A549 (cell line): ENCODE data around the gene KREMEN1. TPM values are rescaled to one million over a fixed set of nuclear protein-coding genes. Genes with fewer than 3 reads are reported as not detected.

Source experiments
- ATAC-seq, 2 experiments: fragments of 200-7000 bp in 1 of 2; fragments of >200 bp in 1 of 2; cut with Nextera tagmentation in 1 of 2; cut with Tn5 transposase in 1 of 2; 3 replicates each; pipeline versions ENCODE4 v1.8.0 to v1.9.1; 2018 to 2020; ENCODE audit warnings: mild to moderate bottlenecking in 1 of 2, moderate library complexity in 1 of 2
- CTCF ChIA-PET: fragments of 300-600 bp; sonication (Branson Sonifier 250); formaldehyde crosslinking; extraction: SDS; loops from one replicate; lab custom pipeline; 2021; ENCODE audit warnings: antibody characterized with exemption, inconsistent platforms; lab: Yijun Ruan, JAX
- POLR2A ChIA-PET: fragments of 350-600 bp; formaldehyde crosslinking; extraction: SDS; loops from one replicate; lab custom pipeline; 2021; ENCODE audit warnings: antibody characterized with exemption, inconsistent platforms; lab: Yijun Ruan, JAX
- DNase-seq, 2 experiments: peaks; one replicate each; pipeline versions ENCODE4 v3.0.0 to v3.0.0-alpha.2; 2011 to 2016; ENCODE audit warnings: low read depth in 1 of 2, low spot score in 1 of 2
- FAIRE-seq: peaks from 2 replicates; lab custom pipeline; 2011; peaks lifted over from hg19 to GRCh38; lab: Jason Lieb, UNC
- H3K27ac ChIP-seq, 2 experiments: fragments of >200 bp; sonication (Bioruptor Twin); formaldehyde crosslinking; 3 replicates each; pipeline ENCODE4 v1.5.1; 2016 to 2017
- H3K4me1 ChIP-seq: fragments of >200 bp; sonication (Bioruptor Twin); formaldehyde crosslinking; 3 replicates; pipeline ENCODE4 v1.6.1; 2016
- H3K4me2 ChIP-seq: fragments of >200 bp; sonication (Bioruptor Twin); formaldehyde crosslinking; 3 replicates; pipeline ENCODE4 v1.6.1; 2016
- H3K4me3 ChIP-seq: fragments of >200 bp; sonication (Bioruptor Twin); formaldehyde crosslinking; 3 replicates; pipeline ENCODE4 v1.5.1; 2016
- H3K9me3 ChIP-seq: fragments of >200 bp; sonication (Bioruptor Twin); formaldehyde crosslinking; 3 replicates; pipeline ENCODE4 v1.6.1; 2016
- BCL3 ChIP-seq: fragments of >200 bp; sonication (Bioruptor Twin); formaldehyde crosslinking; IDR thresholded peaks from 3 replicates; pipeline ENCODE4 v1.6.1; 2016
- BHLHE40 ChIP-seq: IDR thresholded peaks from 2 replicates; pipeline ENCODE4 v1.6.1; 2012; ENCODE audit warnings: low read depth, low read length, inconsistent platforms
- E2F6 ChIP-seq: IDR thresholded peaks from 2 replicates; pipeline ENCODE4 v1.6.1; 2012; ENCODE audit warnings: low read depth, borderline replicate concordance
- EHF ChIP-seq: fragments of 250-450 bp; sonication (Bioruptor Pico); IDR thresholded peaks from 2 replicates; pipeline ENCODE4 v1.5.0; 2020; ENCODE audit warnings: mild to moderate bottlenecking
- EP300 ChIP-seq, 2 experiments: fragments of >200 bp; sonication (Bioruptor Twin); formaldehyde crosslinking; IDR thresholded peaks; 2 replicates in 1 of 2; 3 replicates in 1 of 2; pipeline ENCODE4 v1.6.1; 2016 to 2017
- FOSB ChIP-seq: fragments of 250-450 bp; sonication (Bioruptor Pico); IDR thresholded peaks from 2 replicates; pipeline ENCODE4 v1.5.0; 2020; ENCODE audit warnings: mild to moderate bottlenecking, moderate library complexity
- FOXS1 ChIP-seq: fragments of 250-450 bp; sonication (Bioruptor Pico); IDR thresholded peaks from 2 replicates; pipeline ENCODE4 v1.5.0; 2020; ENCODE audit warnings: mild to moderate bottlenecking, moderate library complexity
- GATA3 ChIP-seq: IDR thresholded peaks from 2 replicates; pipeline ENCODE4 v1.6.1; 2012; ENCODE audit warnings: borderline replicate concordance
- HDAC2 ChIP-seq: fragments of 200-600 bp; sonication (generic); IDR thresholded peaks from 2 replicates; pipeline ENCODE4 v1.6.1; 2016
- HEYL ChIP-seq: fragments of 250-450 bp; sonication (Bioruptor Pico); IDR thresholded peaks from 2 replicates; pipeline ENCODE4 v1.8.0; 2021; ENCODE audit warnings: mild to moderate bottlenecking, moderate library complexity
- HMGXB4 ChIP-seq: fragments of 250-450 bp; sonication (Bioruptor Pico); IDR thresholded peaks from 2 replicates; pipeline ENCODE4 v1.5.0; 2021; ENCODE audit warnings: mild to moderate bottlenecking, moderate library complexity, borderline replicate concordance
- HOXA7 ChIP-seq: fragments of 250-450 bp; sonication (Bioruptor Pico); IDR thresholded peaks from 2 replicates; pipeline ENCODE4 v1.5.0; 2020; ENCODE audit warnings: mild to moderate bottlenecking, moderate library complexity
- HOXB13 ChIP-seq: fragments of 250-450 bp; sonication (Bioruptor Pico); IDR thresholded peaks from 2 replicates; pipeline ENCODE4 v1.5.0; 2020; ENCODE audit warnings: low read depth, mild to moderate bottlenecking, moderate library complexity
- HOXB5 ChIP-seq: fragments of 250-450 bp; sonication (Bioruptor Pico); IDR thresholded peaks from 2 replicates; pipeline ENCODE4 v1.5.0; 2020; ENCODE audit warnings: mild to moderate bottlenecking, moderate library complexity
- JUN ChIP-seq, 2 experiments: fragments of >200 bp; sonication (Bioruptor Twin); formaldehyde crosslinking; IDR thresholded peaks; 2 replicates in 1 of 2; 3 replicates in 1 of 2; pipeline ENCODE4 v1.6.1; 2016 to 2017
- JUNB ChIP-seq: fragments of >200 bp; sonication (Bioruptor Twin); formaldehyde crosslinking; IDR thresholded peaks from 2 replicates; pipeline ENCODE4 v1.6.1; 2016
- KDM1A ChIP-seq: fragments of 200-600 bp; sonication (generic); IDR thresholded peaks from 2 replicates; pipeline ENCODE4 v1.6.1; 2016; ENCODE audit warnings: low read depth, mild to moderate bottlenecking
- MAFK ChIP-seq: fragments of 450-650 bp; IDR thresholded peaks from 2 replicates; pipeline ENCODE4 v1.6.1; 2014; ENCODE audit not compliant: partially characterized antibody
- MAZ ChIP-seq: fragments of 150-350 bp; IDR thresholded peaks from 2 replicates; pipeline ENCODE4 v1.6.1; 2014; ENCODE audit warnings: antibody characterized with exemption, low read depth, low read length, borderline replicate concordance
- MYC ChIP-seq: IDR thresholded peaks from 2 replicates; pipeline ENCODE4 v1.6.1; 2012; ENCODE audit warnings: mild to moderate bottlenecking, inconsistent platforms, low read length, improper control_type of control experiment, borderline replicate concordance
- NFE2L2 ChIP-seq: fragments of 150-350 bp; conservative IDR thresholded peaks from 2 replicates; pipeline ENCODE4 v1.6.1; 2014; ENCODE audit warnings: low read length
- PHF8 ChIP-seq: fragments of 200-600 bp; sonication (generic); IDR thresholded peaks from 2 replicates; pipeline ENCODE4 v1.6.1; 2016; ENCODE audit warnings: low read depth, mild to moderate bottlenecking, antibody characterized with exemption, moderate library complexity, borderline replicate concordance
- POLR2A ChIP-seq: IDR thresholded peaks from 2 replicates; pipeline ENCODE4 v1.6.1; 2012; ENCODE audit warnings: mild to moderate bottlenecking, low read length
- POLR2AphosphoS2 ChIP-seq: conservative IDR thresholded peaks from 2 replicates; pipeline ENCODE4 v1.6.1; 2012; ENCODE audit warnings: low read length, improper control_type of control experiment, inconsistent platforms
- RAD21 ChIP-seq, 2 experiments: fragments of >200 bp in 1 of 2; sonication (Bioruptor Twin) in 1 of 2; formaldehyde crosslinking in 1 of 2; IDR thresholded peaks in 1 of 2; conservative IDR thresholded peaks in 1 of 2; 2 replicates in 1 of 2; 3 replicates in 1 of 2; pipeline ENCODE4 v1.6.1; 2012 to 2018; ENCODE audit warnings: inconsistent platforms in 1 of 2
- RARB ChIP-seq: fragments of 250-450 bp; sonication (Bioruptor Pico); IDR thresholded peaks from 2 replicates; pipeline ENCODE4 v1.8.0; 2021; ENCODE audit warnings: mild to moderate bottlenecking, moderate library complexity
- RFX5 ChIP-seq: fragments of 450-650 bp; IDR thresholded peaks from 2 replicates; pipeline ENCODE4 v1.7.1; 2014; ENCODE audit warnings: antibody characterized with exemption, mild to moderate bottlenecking, moderate library complexity
- TFCP2L1 ChIP-seq: fragments of 250-450 bp; sonication (Bioruptor Pico); IDR thresholded peaks from 2 replicates; pipeline ENCODE4 v1.5.0; 2021; ENCODE audit warnings: mild to moderate bottlenecking
- USF2 ChIP-seq: fragments of 450-650 bp; IDR thresholded peaks from 2 replicates; pipeline ENCODE4 v1.6.1; 2014; ENCODE audit warnings: antibody characterized with exemption
- ZC3H11A ChIP-seq: fragments of 450-650 bp; IDR thresholded peaks from 2 replicates; pipeline ENCODE4 v1.6.1; 2014; ENCODE audit warnings: antibody characterized with exemption, mild to moderate bottlenecking
- ZFP36 ChIP-seq: fragments of 450-650 bp; IDR thresholded peaks from 2 replicates; pipeline ENCODE4 v1.6.1; 2014; ENCODE audit warnings: borderline replicate concordance; ENCODE audit not compliant: partially characterized antibody
- WGBS: methylation state at CpG from one replicate; pipeline ENCODE4 v1.1.6; 2017; ENCODE audit errors: missing lambda C conversion rate; 5-methylcytosine and 5-hydroxymethylcytosine counted together
- polyA plus RNA-seq, 4 experiments: library from polyadenylated mRNA; depleted of rRNA in 3 of 4; stranded (reverse); fragments of >200 nt; fragmentation: RNase III in 1 of 4; extraction: RNeasy Plus Mini Kit Qiagen cat#74134 plus additional on column Dnase treatment in 1 of 4; gene quantifications; 2 replicates in 3 of 4; 3 replicates in 1 of 4; pipeline ENCODE4 v1.2.3, GENCODE V29; 2011 to 2017
- TF ChIP-seq, protein P1 (sequence below): IDR thresholded peaks from 2 replicates; pipeline ENCODE4 v1.6.1; 2012
- TF ChIP-seq, protein P2 (sequence below): IDR thresholded peaks from 2 replicates; pipeline ENCODE4 v1.6.1; 2012

Gene KREMEN1
- polyA plus RNA-seq, 2 of the 4 experiments (the other 2 are of a cell fraction), result 1.7 to 2.5 TPM

DNA sequence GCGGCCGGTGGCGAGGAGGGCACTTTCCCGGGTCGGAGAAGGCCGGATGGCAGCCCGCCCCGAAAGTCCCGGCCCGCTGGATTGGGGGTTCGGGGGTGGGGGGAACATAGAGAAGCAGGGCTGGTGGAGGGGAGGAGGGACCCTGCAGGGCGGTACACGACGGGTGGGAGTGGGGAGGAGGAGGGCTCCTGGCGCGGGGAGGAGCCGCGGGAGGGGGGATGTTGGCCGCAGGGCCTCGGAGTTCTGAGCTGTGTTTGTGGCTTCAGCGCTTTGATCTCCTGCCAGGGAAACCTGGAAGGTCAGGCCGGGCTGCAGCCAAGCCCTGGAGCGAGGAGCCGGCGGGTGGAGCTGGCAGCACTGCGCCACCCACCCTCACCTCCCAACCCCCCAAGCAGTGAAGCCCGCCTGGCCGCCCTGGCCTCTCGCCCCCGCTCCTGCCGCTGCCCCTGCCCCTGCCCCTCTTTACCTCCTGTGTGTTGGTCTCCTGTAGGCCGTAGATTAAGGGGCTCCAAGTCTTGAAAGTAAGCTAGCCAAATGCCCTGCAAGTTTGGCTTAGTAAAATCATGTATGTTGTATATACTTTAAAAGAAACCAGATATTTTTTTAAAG is 42.1 kb upstream of the KREMEN1 start (continued):
- no peak for TF ChIP-seq MAZ
- no peak for TF ChIP-seq KDM1A
- no peak for TF ChIP-seq HOXA7 (CRISPR knock-in tag)
- TF ChIP-seq HOXB13 (CRISPR knock-in tag), result no peak
- TF ChIP-seq JUN (IDR thresholded peaks at IDR 0.05), result peak; percentile 9 to 59; a peak in 3 of 5 replicates
- peak in 1 of 2 experiments; percentile 53; a peak in 1 of 5 replicates for TF ChIP-seq EP300 (IDR thresholded peaks at IDR 0.05)
- TF ChIP-seq BHLHE40, result no peak
- TF ChIP-seq, protein P1, sequence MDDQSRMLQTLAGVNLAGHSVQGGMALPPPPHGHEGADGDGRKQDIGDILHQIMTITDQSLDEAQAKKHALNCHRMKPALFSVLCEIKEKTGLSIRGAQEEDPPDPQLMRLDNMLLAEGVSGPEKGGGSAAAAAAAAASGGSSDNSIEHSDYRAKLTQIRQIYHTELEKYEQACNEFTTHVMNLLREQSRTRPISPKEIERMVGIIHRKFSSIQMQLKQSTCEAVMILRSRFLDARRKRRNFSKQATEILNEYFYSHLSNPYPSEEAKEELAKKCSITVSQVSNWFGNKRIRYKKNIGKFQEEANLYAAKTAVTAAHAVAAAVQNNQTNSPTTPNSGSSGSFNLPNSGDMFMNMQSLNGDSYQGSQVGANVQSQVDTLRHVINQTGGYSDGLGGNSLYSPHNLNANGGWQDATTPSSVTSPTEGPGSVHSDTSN, result no peak
- no peak for TF ChIP-seq MYC
- TF ChIP-seq TFCP2L1 (CRISPR knock-in tag), result no peak
- peak; percentile 53; the same call in 1 of the 2 replicates for TF ChIP-seq GATA3
- TF ChIP-seq HOXB5 (CRISPR knock-in tag), result no peak
- TF ChIP-seq EHF (CRISPR knock-in tag), result no peak
- no peak for TF ChIP-seq FOSB (CRISPR knock-in tag)
- TF ChIP-seq POLR2A, result no peak
- TF ChIP-seq FOXS1 (CRISPR knock-in tag), result no peak
- TF ChIP-seq PHF8, result no peak
- peak in 1 of 2 experiments; percentile 10; a peak in 1 of 5 replicates for TF ChIP-seq RAD21 (conservative IDR thresholded peaks at IDR 0.05 in 1 of 2, IDR thresholded peaks at IDR 0.05 in 1 of 2)
- TF ChIP-seq HEYL (CRISPR knock-in tag), result no peak
- TF ChIP-seq ZFP36, result no peak
- TF ChIP-seq ZC3H11A, result no peak
- TF ChIP-seq NFE2L2, result no peak

GRCh38 chr22:29031227-29032011 is 41.4 kb upstream of the KREMEN1 start:
- 20% methylated on average over 18 of the region's 18 CpGs for WGBS
- ChIA-PET POLR2A (interaction anchor here (0.6 to 1.6 kb wide), 7 partner anchors 9 to 148 kb away, joined by 3 to 10 read pairs (median 4); partner anchors contain the start of gene ZNRF3), CTCF (interaction anchor here (0.7 to 2.2 kb wide), 9 partner anchors 9 to 176 kb away, joined by 3 to 12 read pairs (median 3); no protein-coding TSS in a partner anchor)
- DNase-seq (peak; percentile 64 to 91), ATAC-seq (peak; percentile 87 to 90), FAIRE-seq (no peak)
- peak overlapping the region; percentile 41 for H3K4me3 ChIP-seq
- H3K4me2 ChIP-seq, result peak overlapping the region; percentile 96
- H3K27ac ChIP-seq, result peak overlapping the region; percentile 97 to 100
- H3K9me3 ChIP-seq, result no peaks in the 10 kb centered on the region
- peaks cover 63% of the 10 kb centered on the region for H3K4me1 ChIP-seq
- TF ChIP-seq FOSB (CRISPR knock-in tag), result no peak
- TF ChIP-seq BCL3, result 0 out of 3 replicates have a peak, but pooled peaks have one; percentile 39
- TF ChIP-seq USF2, result no peak
- peak; percentile 78 for TF ChIP-seq MAFK
- no peak for TF ChIP-seq HDAC2
- TF ChIP-seq, protein P2, sequence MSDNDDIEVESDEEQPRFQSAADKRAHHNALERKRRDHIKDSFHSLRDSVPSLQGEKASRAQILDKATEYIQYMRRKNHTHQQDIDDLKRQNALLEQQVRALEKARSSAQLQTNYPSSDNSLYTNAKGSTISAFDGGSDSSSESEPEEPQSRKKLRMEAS, result peak; percentile 68
- TF ChIP-seq POLR2AphosphoS2, result no peak
- peak; percentile 41; the same call in 1 of the 2 replicates for TF ChIP-seq GATA3
- peak in 1 of 2 experiments; percentile 12; a peak in 1 of 5 replicates for TF ChIP-seq RAD21 (conservative IDR thresholded peaks at IDR 0.05 in 1 of 2, IDR thresholded peaks at IDR 0.05 in 1 of 2)
- TF ChIP-seq EP300 (IDR thresholded peaks at IDR 0.05), result peak in 1 of 2 experiments; percentile 71; a peak in 2 of 5 replicates
- no peak for TF ChIP-seq RARB (CRISPR knock-in tag)
- TF ChIP-seq TFCP2L1 (CRISPR knock-in tag), result no peak
- TF ChIP-seq JUNB, result peak; percentile 69
- no peak for TF ChIP-seq RFX5
- TF ChIP-seq E2F6, result peak; percentile 67; the same call in 1 of the 2 replicates
- peak in 1 of 2 experiments; percentile 59; a peak in 4 of 5 replicates for TF ChIP-seq JUN (IDR thresholded peaks at IDR 0.05)
- TF ChIP-seq NFE2L2, result peak; percentile 45; the same call in 1 of the 2 replicates
- TF ChIP-seq HMGXB4 (CRISPR knock-in tag), result no peak
